Activated CD8-positive, alpha-beta memory T cell treated with anti-CD3 and anti-CD28 coated beads, Interleukin-2, amount 50 U/mL, for 24 hours (primary cell): ENCODE results near the gene CTDSPL.

ENCODE experiments used
- DNase-seq: peaks from one replicate; pipeline ENCODE4 v3.0.0-alpha.2; 2020; ENCODE audit errors: extremely low read depth

Gene CTDSPL

GRCh38 chr3:38001456-38002081 is 139.9 kb downstream of the CTDSPL start:
- DNase-seq, result no peak

- no peak for DNase-seq
These were observed 140.7 kb downstream of the CTDSPL start for GRCh38 chr3:38002291-38002876.

GRCh38 chr3:38002940-38003339 is 141.3 kb downstream of the CTDSPL start:
- DNase-seq, result no peak

GRCh38 chr3:38003371-38003816 is 141.7 kb downstream of the CTDSPL start:
- no peak for DNase-seq

- DNase-seq, result no peak
These were observed 142.2 kb downstream of the CTDSPL start for GRCh38 chr3:38003817-38004414.

GRCh38 chr3:38004415-38005075 is 142.9 kb downstream of the CTDSPL start:
- DNase-seq, result no peak

- no peak for DNase-seq
These were observed 143.7 kb downstream of the CTDSPL start for GRCh38 chr3:38005076-38006020.

- no peak for DNase-seq
These were observed 144.4 kb downstream of the CTDSPL start for GRCh38 chr3:38006031-38006430.

GRCh38 chr3:38006445-38006995 is 144.8 kb downstream of the CTDSPL start:
- DNase-seq, result no peak

GRCh38 chr3:38007754-38008090 is 146.0 kb downstream of the CTDSPL start:
- DNase-seq, result no peak

GRCh38 chr3:38008191-38008701 is 146.6 kb downstream of the CTDSPL start:
- DNase-seq, result no peak

- DNase-seq, result no peak
These were observed 147.4 kb downstream of the CTDSPL start for GRCh38 chr3:38008971-38009580.

- DNase-seq, result no peak
These were observed 148.3 kb downstream of the CTDSPL start for GRCh38 chr3:38009807-38010591.

GRCh38 chr3:38011111-38011510 is 149.4 kb downstream of the CTDSPL start:
- no peak for DNase-seq

- no peak for DNase-seq
These were observed 153.8 kb downstream of the CTDSPL start for GRCh38 chr3:38015485-38015884.

GRCh38 chr3:38015984-38016383 is 154.3 kb downstream of the CTDSPL start:
- DNase-seq, result no peak

GRCh38 chr3:38016410-38016809 is 154.7 kb downstream of the CTDSPL start:
- DNase-seq, result no peak

- no peak for DNase-seq
These were observed 155.3 kb downstream of the CTDSPL start for GRCh38 chr3:38016847-38017444.

- no peak for DNase-seq
These were observed 156.0 kb downstream of the CTDSPL start for GRCh38 chr3:38017445-38018295.
